ENCODE results near the gene NAV1.
"Not testable (repeated sequence)": the region's sequence is repeated elsewhere in the genome, so short reads cannot be mapped to it uniquely, and the experiment has no call there.

The NAV1 gene

DNA sequence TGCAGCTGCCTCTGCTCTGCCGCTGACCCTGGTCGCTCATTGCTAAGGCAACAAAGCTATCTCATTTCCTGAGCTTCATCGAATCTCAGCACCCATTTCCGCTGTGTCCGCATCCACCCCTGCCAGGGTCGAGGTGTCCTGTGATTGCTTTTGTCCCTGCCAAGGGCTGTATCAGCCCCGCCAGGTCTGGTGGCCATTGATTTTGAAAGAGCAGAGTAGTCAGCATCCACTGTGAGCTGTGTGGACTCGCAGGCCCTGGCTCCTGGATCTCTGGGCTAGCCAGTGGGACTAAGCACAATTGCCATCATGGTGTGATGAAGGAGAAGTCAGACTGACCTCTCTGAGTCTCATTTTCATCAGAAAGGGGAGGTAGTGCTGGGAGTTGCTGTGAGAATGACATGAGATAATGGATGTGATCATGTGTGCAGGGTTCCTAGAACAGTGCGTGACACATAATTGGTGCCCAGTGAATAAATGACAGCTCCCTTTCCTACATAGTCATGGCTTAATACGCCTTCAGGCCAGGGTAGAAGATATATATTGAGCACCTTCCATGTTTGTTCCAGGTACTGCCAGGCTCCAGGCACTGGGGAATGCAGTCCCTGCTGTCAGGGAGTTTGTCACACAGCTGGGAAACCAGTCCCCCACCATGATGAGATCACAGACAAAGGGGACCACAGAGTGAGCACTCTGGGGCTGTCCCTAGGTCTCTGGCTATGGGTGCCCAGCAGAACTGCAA, 32.1 kb downstream of the NAV1 start:
- WGBS = 90% methylated on average over 10 of the region's 10 CpGs

DNA sequence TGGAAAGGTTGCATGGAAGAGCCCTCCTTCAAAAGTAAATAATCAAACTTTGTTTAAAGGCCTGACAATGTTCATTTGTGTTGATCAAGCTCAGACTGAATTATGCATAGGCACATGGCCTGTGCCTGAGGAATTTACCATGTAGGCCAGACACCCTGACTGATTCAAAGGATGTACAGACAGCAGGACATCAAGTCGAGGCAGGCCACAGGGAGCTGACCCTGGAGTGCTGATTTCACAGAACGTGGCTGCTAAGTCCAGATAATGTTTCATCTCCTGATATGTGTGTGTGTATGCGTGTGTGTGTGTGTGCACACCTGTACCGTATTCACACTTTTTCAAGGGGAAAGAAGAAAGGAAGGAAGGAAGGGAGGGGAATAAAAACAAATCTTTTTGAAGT, 34.1 kb downstream of the NAV1 start:
- Histone ChIP-seq H3K4me3 (ENCODE audit: low read length) (no peak overlapping the region), H3K4me1 (ENCODE audit: insufficient read depth, low read length) (no peaks in the 10 kb centered on the region), H3K27me3 (ENCODE audit: insufficient read depth, low read length) (no peaks in the 10 kb centered on the region), H3K36me3 (ENCODE audit: insufficient read depth, low read length) (no peaks in the 10 kb centered on the region), H3K9me3 (ENCODE audit: insufficient read depth, low read depth, low read length) (no peaks in the 10 kb centered on the region), H3K27ac (ENCODE audit: low read depth, low read length) (no peak overlapping the region), H3K9ac (ENCODE audit: low read depth, low read length) (no peak overlapping the region)
- WGBS = 74% methylated on average over 4 of the region's 4 CpGs

More for the DNA sequence above, 32.1 kb downstream of the NAV1 start:
- no peak overlapping the region for H3K27ac ChIP-seq (ENCODE audit: low read depth, low read length)
- no peak overlapping the region for H3K4me3 ChIP-seq (ENCODE audit: low read length)
- H3K9ac ChIP-seq (ENCODE audit: low read depth, low read length) = no peak overlapping the region
- no peaks in the 10 kb centered on the region for H3K27me3 ChIP-seq (ENCODE audit: insufficient read depth, low read length)
- no peaks in the 10 kb centered on the region for H3K4me1 ChIP-seq (ENCODE audit: insufficient read depth, low read length)
- no peaks in the 10 kb centered on the region for H3K9me3 ChIP-seq (ENCODE audit: insufficient read depth, low read depth, low read length)
- H3K36me3 ChIP-seq (ENCODE audit: insufficient read depth, low read length) = no peaks in the 10 kb centered on the region

DNA sequence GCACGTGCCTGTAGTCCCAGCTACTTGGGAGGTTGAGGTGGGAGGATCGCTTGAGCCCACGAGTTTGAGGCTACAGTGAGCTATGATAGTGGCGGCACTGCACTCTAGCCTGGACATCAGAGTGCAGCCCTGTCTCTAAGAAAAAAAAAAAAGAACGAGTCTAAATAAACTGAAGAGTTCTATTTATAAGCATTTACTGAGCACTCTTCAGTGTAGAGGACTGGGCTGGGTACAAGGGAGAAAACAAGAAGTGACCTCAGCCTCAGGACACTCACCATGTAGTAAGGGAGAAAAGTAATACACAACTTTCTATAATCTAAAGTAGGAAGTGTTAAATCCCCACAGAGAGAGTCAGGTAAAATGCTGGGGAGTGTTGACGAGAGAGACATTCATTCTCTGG, 35.0 kb downstream of the NAV1 start:
- Histone ChIP-seq H3K9ac (ENCODE audit: low read depth, low read length) (no peak overlapping the region), H3K36me3 (ENCODE audit: insufficient read depth, low read length) (no peaks in the 10 kb centered on the region), H3K9me3 (ENCODE audit: insufficient read depth, low read depth, low read length) (no peaks in the 10 kb centered on the region), H3K27me3 (ENCODE audit: insufficient read depth, low read length) (no peaks in the 10 kb centered on the region), H3K4me3 (ENCODE audit: low read length) (no peak overlapping the region), H3K4me1 (ENCODE audit: insufficient read depth, low read length) (no peaks in the 10 kb centered on the region), H3K27ac (ENCODE audit: low read depth, low read length) (no peak overlapping the region)
- 92% methylated on average over 6 of the region's 6 CpGs for WGBS

- no peaks in the 10 kb centered on the region for H3K4me1 ChIP-seq (ENCODE audit: insufficient read depth, low read length)
- no peak overlapping the region for H3K4me3 ChIP-seq (ENCODE audit: low read length)
- no peaks in the 10 kb centered on the region for H3K27me3 ChIP-seq (ENCODE audit: insufficient read depth, low read length)
- H3K27ac ChIP-seq (ENCODE audit: low read depth, low read length) = no peak overlapping the region
- WGBS = 80% methylated on average over 3 of the region's 3 CpGs
- no peaks in the 10 kb centered on the region for H3K9me3 ChIP-seq (ENCODE audit: insufficient read depth, low read depth, low read length)
- no peaks in the 10 kb centered on the region for H3K36me3 ChIP-seq (ENCODE audit: insufficient read depth, low read length)
- H3K9ac ChIP-seq (ENCODE audit: low read depth, low read length) = no peak overlapping the region
Observed at GRCh38 chr1:201575912-201576311, 37.0 kb downstream of the NAV1 start.

- H3K9ac ChIP-seq (ENCODE audit: low read depth, low read length) = no peak overlapping the region
- H3K27ac ChIP-seq (ENCODE audit: low read depth, low read length) = no peak overlapping the region
- no peak overlapping the region for H3K4me3 ChIP-seq (ENCODE audit: low read length)
- H3K27me3 ChIP-seq (ENCODE audit: insufficient read depth, low read length) = no peaks in the 10 kb centered on the region
- H3K9me3 ChIP-seq (ENCODE audit: insufficient read depth, low read depth, low read length) = no peaks in the 10 kb centered on the region
- H3K4me1 ChIP-seq (ENCODE audit: insufficient read depth, low read length) = no peaks in the 10 kb centered on the region
- no peaks in the 10 kb centered on the region for H3K36me3 ChIP-seq (ENCODE audit: insufficient read depth, low read length)
Observed at GRCh38 chr1:201576914-201577313, 38.0 kb downstream of the NAV1 start.

DNA sequence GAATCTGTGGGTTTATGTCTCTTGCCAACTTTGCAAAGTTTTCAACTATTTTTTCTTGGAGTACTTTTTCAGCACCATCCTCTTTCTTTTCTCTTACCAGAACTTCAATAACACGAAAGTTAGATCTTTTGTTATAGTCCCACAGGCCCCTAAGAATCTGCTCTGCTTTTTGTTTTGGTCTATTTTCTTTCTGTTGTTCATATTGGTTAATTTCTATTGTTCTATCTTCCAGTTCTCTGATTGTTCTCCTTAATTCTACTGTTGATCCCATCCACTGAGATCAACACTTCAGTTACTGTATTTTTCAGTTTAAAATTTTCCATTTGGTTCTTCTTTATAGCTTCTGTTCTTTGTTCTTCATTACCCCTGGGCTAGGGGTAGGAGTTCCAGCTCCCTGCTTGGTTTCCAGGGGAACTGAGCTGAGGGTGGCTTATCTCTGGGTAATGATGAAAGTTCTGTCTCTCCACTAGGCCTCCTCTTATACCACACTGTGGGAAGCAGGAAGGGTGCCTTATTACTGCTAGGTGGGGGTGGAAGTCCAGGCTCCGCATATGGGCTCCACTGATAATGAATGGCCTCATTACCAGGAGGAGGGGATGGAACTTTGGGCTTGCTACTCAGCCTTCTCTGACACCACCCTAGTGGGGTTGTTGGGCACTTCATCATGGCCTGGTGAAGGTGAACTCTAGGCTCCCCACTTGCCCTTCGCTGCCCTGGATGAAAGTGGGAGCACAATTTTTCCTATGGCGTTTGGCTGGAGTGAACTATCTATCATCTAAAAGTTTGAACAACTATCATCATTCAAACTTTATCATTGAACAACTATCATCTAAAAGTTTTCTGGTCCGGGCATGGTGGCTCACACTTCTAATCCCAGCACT, 39.3 kb downstream of the NAV1 start:
- WGBS = 88% methylated on average over 5 of the region's 5 CpGs
- H3K27ac ChIP-seq (ENCODE audit: low read depth, low read length) = no peak overlapping the region
- no peaks in the 10 kb centered on the region for H3K27me3 ChIP-seq (ENCODE audit: insufficient read depth, low read length)
- no peak overlapping the region for H3K4me3 ChIP-seq (ENCODE audit: low read length)
- peaks cover 11% of the 10 kb centered on the region for H3K4me1 ChIP-seq (ENCODE audit: insufficient read depth, low read length)
- no peaks in the 10 kb centered on the region for H3K9me3 ChIP-seq (ENCODE audit: insufficient read depth, low read depth, low read length)
- no peaks in the 10 kb centered on the region for H3K36me3 ChIP-seq (ENCODE audit: insufficient read depth, low read length)
- no peak overlapping the region for H3K9ac ChIP-seq (ENCODE audit: low read depth, low read length)

DNA sequence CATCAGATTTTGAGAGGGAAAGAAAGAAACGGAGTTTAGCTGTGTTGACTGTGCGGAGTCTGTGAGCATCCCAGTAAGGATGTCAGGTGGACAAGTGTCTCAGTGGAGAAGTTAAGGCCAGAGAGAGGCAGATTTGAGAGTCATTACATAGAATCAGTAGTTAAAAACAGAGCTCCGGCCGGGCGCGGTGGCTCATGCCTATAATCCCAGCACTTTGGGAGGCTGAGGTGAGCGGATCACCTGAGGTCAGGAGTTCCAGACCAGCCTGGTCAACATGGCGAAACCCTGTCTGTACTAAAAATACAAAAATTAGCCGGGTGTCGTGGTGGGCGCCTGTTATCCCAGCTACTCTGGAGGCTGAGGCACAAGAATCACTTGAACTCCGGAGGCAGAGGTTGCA, 42.4 kb downstream of the NAV1 start:
- not testable (repeated sequence) for H3K4me3 ChIP-seq (ENCODE audit: low read length); H3K9me3 ChIP-seq (ENCODE audit: insufficient read depth, low read depth, low read length); H3K36me3 ChIP-seq (ENCODE audit: insufficient read depth, low read length); H3K9ac ChIP-seq (ENCODE audit: low read depth, low read length); H3K27ac ChIP-seq (ENCODE audit: low read depth, low read length); H3K27me3 ChIP-seq (ENCODE audit: insufficient read depth, low read length)
- 96% methylated on average over 12 of the region's 12 CpGs for WGBS
- peaks cover 16% of the 10 kb centered on the region for H3K4me1 ChIP-seq (ENCODE audit: insufficient read depth, low read length)

DNA sequence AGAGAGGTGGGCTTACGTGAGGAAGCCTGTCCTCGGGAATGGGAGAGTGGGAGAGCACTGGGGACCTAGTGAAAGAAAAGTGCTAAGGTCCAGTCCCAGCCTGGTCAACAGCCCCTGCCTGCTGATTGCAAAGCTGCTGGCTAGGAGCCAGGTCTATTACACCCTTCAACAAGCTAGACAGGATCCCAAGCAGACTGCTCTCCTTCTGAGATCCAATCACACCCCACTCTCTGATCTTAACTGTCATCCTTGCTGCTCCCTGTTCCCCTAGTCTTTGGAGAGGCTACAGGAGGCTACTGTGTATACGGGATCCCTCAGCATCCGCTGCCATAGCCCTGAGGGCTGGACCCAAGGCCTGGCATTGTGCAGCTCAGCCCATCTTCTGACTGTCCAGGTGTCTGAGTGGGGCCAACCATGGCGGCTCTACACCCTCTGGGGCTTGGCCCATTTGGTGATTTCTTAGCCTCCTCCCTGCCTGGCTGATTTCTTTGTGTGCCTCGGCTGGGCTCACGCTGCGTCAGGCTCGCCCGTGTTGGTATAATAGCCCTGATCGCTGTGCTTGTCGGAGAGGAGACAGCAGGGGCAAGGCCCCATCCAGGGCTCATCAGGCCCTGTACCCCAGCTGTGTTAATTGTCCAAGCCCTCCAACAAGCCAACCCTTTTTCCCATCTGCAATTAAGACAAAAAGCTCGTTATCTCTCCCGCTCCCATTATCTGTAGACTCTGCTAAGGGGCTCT, 43.9 kb downstream of the NAV1 start:
- Histone ChIP-seq H3K27ac (ENCODE audit: low read depth, low read length) (no peak overlapping the region), H3K4me1 (ENCODE audit: insufficient read depth, low read length) (peaks cover 16% of the 10 kb centered on the region), H3K27me3 (ENCODE audit: insufficient read depth, low read length) (no peaks in the 10 kb centered on the region), H3K4me3 (ENCODE audit: low read length) (no peak overlapping the region), H3K36me3 (ENCODE audit: insufficient read depth, low read length) (no peaks in the 10 kb centered on the region), H3K9ac (ENCODE audit: low read depth, low read length) (no peak overlapping the region), H3K9me3 (ENCODE audit: insufficient read depth, low read depth, low read length) (no peaks in the 10 kb centered on the region)
- 78% methylated on average over 14 of the region's 14 CpGs for WGBS

GRCh38 chr1:201583663-201584062, 44.7 kb downstream of the NAV1 start:
- no peaks in the 10 kb centered on the region for H3K36me3 ChIP-seq (ENCODE audit: insufficient read depth, low read length)
- H3K9me3 ChIP-seq (ENCODE audit: insufficient read depth, low read depth, low read length) = no peaks in the 10 kb centered on the region
- H3K4me3 ChIP-seq (ENCODE audit: low read length) = no peak overlapping the region
- H3K9ac ChIP-seq (ENCODE audit: low read depth, low read length) = no peak overlapping the region
- H3K4me1 ChIP-seq (ENCODE audit: insufficient read depth, low read length) = peaks cover 16% of the 10 kb centered on the region
- no peak overlapping the region for H3K27ac ChIP-seq (ENCODE audit: low read depth, low read length)
- no peaks in the 10 kb centered on the region for H3K27me3 ChIP-seq (ENCODE audit: insufficient read depth, low read length)
- 94% methylated on average over 3 of the region's 3 CpGs for WGBS

DNA sequence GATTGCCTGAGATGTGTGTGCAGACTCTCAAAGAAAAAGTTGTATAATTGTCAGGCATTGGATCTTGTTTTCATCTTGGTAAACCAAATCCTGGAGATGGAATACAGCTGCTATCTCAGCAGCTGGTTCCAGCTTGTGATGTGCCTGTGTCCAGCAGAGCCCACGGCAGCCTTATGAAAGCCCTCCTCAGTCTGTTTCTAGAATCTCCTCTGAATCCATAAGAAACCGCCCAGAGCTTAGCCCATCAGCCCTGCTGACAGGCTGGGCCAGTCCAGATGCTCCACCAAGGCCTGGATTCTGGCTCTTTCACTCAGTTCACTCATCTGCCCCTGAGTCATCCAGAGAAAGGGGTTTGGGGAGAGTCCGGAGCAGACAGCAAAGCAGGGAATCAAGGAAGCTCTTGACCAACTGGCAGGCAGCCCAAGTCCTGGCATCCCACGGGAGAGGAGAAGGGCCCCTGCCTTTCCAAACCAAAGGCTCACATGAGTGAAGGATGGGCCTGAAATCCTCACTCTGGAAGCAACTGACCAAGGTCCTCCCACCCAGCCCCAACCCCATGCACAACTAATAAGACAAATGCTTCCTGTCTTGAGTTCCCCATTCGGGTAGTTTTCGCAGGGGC, 45.7 kb downstream of the NAV1 start:
- Histone ChIP-seq H3K9ac (ENCODE audit: low read depth, low read length) (no peak overlapping the region), H3K4me1 (ENCODE audit: insufficient read depth, low read length) (peaks cover 16% of the 10 kb centered on the region), H3K9me3 (ENCODE audit: insufficient read depth, low read depth, low read length) (no peaks in the 10 kb centered on the region), H3K4me3 (ENCODE audit: low read length) (no peak overlapping the region), H3K36me3 (ENCODE audit: insufficient read depth, low read length) (no peaks in the 10 kb centered on the region), H3K27ac (ENCODE audit: low read depth, low read length) (no peak overlapping the region), H3K27me3 (ENCODE audit: insufficient read depth, low read length) (no peaks in the 10 kb centered on the region)
- WGBS = 91% methylated on average over 6 of the region's 6 CpGs

GRCh38 chr1:201585093-201585483, 46.2 kb downstream of the NAV1 start:
- no peak overlapping the region for H3K27ac ChIP-seq (ENCODE audit: low read depth, low read length)
- H3K36me3 ChIP-seq (ENCODE audit: insufficient read depth, low read length) = no peaks in the 10 kb centered on the region
- H3K9me3 ChIP-seq (ENCODE audit: insufficient read depth, low read depth, low read length) = no peaks in the 10 kb centered on the region
- H3K9ac ChIP-seq (ENCODE audit: low read depth, low read length) = no peak overlapping the region
- peaks cover 16% of the 10 kb centered on the region for H3K4me1 ChIP-seq (ENCODE audit: insufficient read depth, low read length)
- H3K4me3 ChIP-seq (ENCODE audit: low read length) = no peak overlapping the region
- no peaks in the 10 kb centered on the region for H3K27me3 ChIP-seq (ENCODE audit: insufficient read depth, low read length)
- 70% methylated on average over 2 of the region's 3 CpGs for WGBS

Measured in HUES64 (cell line).